Kidney epithelial cell (primary cell): Measurements from ENCODE around the gene DNAH8. TPM values are rescaled to one million over a fixed set of nuclear protein-coding genes. Genes with fewer than 3 reads are reported as not detected.

ENCODE experiments used
- DNase-seq: peaks from one replicate; pipeline ENCODE4 v3.0.0-alpha.2; 2010; ENCODE audit warnings: low read depth
- H3K27me3 ChIP-seq: 2 replicates; pipeline ENCODE4 v1.6.0; 2011; ENCODE audit warnings: low read length; ENCODE audit not compliant: control insufficient read depth, insufficient read depth
- H3K36me3 ChIP-seq: 2 replicates; pipeline ENCODE4 v1.5.1; 2011; ENCODE audit warnings: low read length; ENCODE audit not compliant: control insufficient read depth, insufficient read depth
- H3K4me3 ChIP-seq: 2 replicates; pipeline ENCODE4 v1.5.1; 2011; ENCODE audit warnings: low read depth, mild to moderate bottlenecking, control low read depth, low read length
- CTCF ChIP-seq: IDR thresholded peaks from 2 replicates; pipeline ENCODE4 v1.5.1; 2011; ENCODE audit warnings: mild to moderate bottlenecking, moderate library complexity, low read length, control low read depth, inconsistent platforms; ENCODE audit not compliant: insufficient read depth, poor library complexity, severe bottlenecking
- total RNA-seq: library from RNA; depleted of rRNA; stranded (reverse); fragments of >200 nt; gene quantifications from 2 replicates; pipeline ENCODE4 v1.2.3, GENCODE V29; 2015

Gene DNAH8
- total RNA-seq, 1 donor from 2014 or later, result not detected

- Histone ChIP-seq H3K36me3 (no peaks in the 10 kb centered on the region), H3K27me3 (peaks cover 13% of the 10 kb centered on the region), H3K4me3 (no peak overlapping the region)
- no peak for DNase-seq
- TF ChIP-seq CTCF, result no peak
These were observed 342.4 kb downstream of the DNAH8 start for GRCh38 chr6:39057251-39058155.

GRCh38 chr6:39058471-39059147 is 343.5 kb downstream of the DNAH8 start:
- DNase-seq, result no peak
- no peaks in the 10 kb centered on the region for H3K36me3 ChIP-seq
- H3K27me3 ChIP-seq, result peaks cover 13% of the 10 kb centered on the region
- no peak for TF ChIP-seq CTCF
- no peak overlapping the region for H3K4me3 ChIP-seq

GRCh38 chr6:39059496-39060310 is 344.6 kb downstream of the DNAH8 start:
- TF ChIP-seq CTCF, result no peak
- H3K27me3 ChIP-seq, result peaks cover 13% of the 10 kb centered on the region
- H3K4me3 ChIP-seq, result no peak overlapping the region
- no peaks in the 10 kb centered on the region for H3K36me3 ChIP-seq
- DNase-seq, result no peak

DNA sequence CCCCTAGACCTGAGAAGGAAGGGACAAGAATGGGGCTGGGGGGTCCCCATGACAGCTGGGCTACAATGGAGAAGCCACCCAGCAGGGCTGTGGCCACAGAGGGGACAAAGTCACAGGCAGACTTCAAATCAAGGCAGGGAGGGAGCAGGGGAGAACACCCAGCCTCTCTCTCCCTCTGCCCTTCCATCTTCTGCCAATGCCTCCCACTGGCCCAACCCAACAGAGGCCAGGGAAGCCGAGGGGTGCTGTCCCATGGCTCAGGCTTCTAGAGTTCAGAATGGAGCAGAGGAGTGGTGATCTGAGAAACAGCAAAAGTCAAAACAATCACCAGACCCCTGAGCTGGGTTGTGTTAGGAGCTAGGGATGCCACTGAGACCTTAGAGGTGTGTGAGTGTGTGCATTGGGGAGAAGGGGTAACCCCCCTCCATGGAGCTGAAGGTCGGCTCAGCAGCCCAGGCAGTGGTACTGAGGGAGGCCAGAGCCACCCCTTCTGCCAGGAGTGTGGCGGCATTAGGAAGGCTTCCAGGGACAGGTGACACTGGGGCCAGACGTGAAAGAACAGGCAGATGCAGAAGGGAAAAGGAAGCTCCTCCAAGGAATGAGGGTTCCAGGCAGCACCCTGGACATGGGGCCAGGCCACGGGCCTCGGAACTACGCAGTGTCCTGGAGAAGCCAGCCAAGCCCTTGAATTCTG is 345.5 kb downstream of the DNAH8 start:
- no peak for TF ChIP-seq CTCF
- DNase-seq, result no peak
- H3K4me3 ChIP-seq, result no peak overlapping the region
- peaks cover 13% of the 10 kb centered on the region for H3K27me3 ChIP-seq
- no peaks in the 10 kb centered on the region for H3K36me3 ChIP-seq

DNA sequence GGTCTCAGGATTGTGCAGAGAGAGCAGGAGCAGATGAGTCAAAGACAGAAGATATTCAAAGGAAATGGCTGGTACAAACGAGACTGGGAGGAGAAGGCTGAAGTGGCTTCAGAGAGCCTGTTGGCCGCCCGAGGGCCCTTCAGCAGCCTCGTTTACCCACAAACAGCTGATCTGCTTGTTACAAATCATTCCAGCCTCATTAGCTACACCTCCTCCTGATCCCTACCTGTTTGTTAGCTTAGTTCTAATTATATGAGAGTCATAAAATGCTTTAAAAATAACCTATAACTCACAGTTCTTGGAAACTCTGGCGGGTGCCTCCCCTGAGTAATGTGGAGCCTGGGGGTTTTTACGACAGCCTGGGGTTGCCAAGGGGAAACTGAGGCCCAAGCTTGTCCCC is 346.1 kb downstream of the DNAH8 start:
- no peaks in the 10 kb centered on the region for H3K36me3 ChIP-seq
- no peak for DNase-seq
- no peak for TF ChIP-seq CTCF
- no peak overlapping the region for H3K4me3 ChIP-seq
- H3K27me3 ChIP-seq, result peaks cover 13% of the 10 kb centered on the region
